ENCODE measurements around the gene KRT71.

GRCh38 chr12:52518574-52519386, 34.2 kb downstream of the KRT71 start:
- TF ChIP-seq CTCF (conservative IDR thresholded peaks at IDR 0.05; ENCODE audit: low read depth, low read length) (no peak), EZH2 (IDR thresholded peaks at IDR 0.05; ENCODE audit: low read length, unreplicated experiment) (no peak)
